GM19324 (cell line): ENCODE measurements around the gene DOCK2.
"Not testable (repeated sequence)": the region's sequence is repeated elsewhere in the genome, so short reads cannot be mapped to it uniquely, and the experiment has no call there.

Source experiments
- ATAC-seq: cut with Tn5 transposase; IDR thresholded peaks from one replicate; pipeline ENCODE4 v1.9.1; 2021; ENCODE audit warnings: mild to moderate bottlenecking, moderate library complexity; ENCODE audit not compliant: unreplicated experiment, low FRiP score

The DOCK2 gene

GRCh38 chr5:169921384-169921783 lies 284.3 kb downstream of the DOCK2 start:
- ATAC-seq, result no peak

GRCh38 chr5:169921949-169922348 lies 284.9 kb downstream of the DOCK2 start:
- ATAC-seq, result no peak

GRCh38 chr5:169922474-169922873 lies 285.4 kb downstream of the DOCK2 start:
- no peak for ATAC-seq

GRCh38 chr5:169923988-169924387 lies 286.9 kb downstream of the DOCK2 start:
- no peak for ATAC-seq

GRCh38 chr5:169933127-169933526 lies 296.1 kb downstream of the DOCK2 start:
- ATAC-seq, result no peak

- no peak for ATAC-seq
Measured at GRCh38 chr5:169933616-169934015, 296.5 kb downstream of the DOCK2 start.

GRCh38 chr5:169934990-169935389 lies 297.9 kb downstream of the DOCK2 start:
- ATAC-seq, result no peak

GRCh38 chr5:169935762-169936161 lies 298.7 kb downstream of the DOCK2 start:
- no peak for ATAC-seq

- no peak for ATAC-seq
Measured at GRCh38 chr5:169938439-169938838, 301.4 kb downstream of the DOCK2 start.

- ATAC-seq, result no peak
Measured at GRCh38 chr5:169939731-169940130, 302.7 kb downstream of the DOCK2 start.

GRCh38 chr5:169941542-169941941 lies 304.5 kb downstream of the DOCK2 start:
- no peak for ATAC-seq

- ATAC-seq, result no peak
Measured at GRCh38 chr5:169942181-169942580, 305.1 kb downstream of the DOCK2 start.

- ATAC-seq, result no peak
Measured at GRCh38 chr5:169943026-169943425, 306.0 kb downstream of the DOCK2 start.

- ATAC-seq, result peak; percentile 44
Measured at GRCh38 chr5:169944115-169944514, 307.0 kb downstream of the DOCK2 start.

- no peak for ATAC-seq
Measured at GRCh38 chr5:169944922-169945680, 308.0 kb downstream of the DOCK2 start.

GRCh38 chr5:169945831-169946261 lies 308.8 kb downstream of the DOCK2 start:
- no peak for ATAC-seq

GRCh38 chr5:169946743-169947295 lies 309.7 kb downstream of the DOCK2 start:
- no peak for ATAC-seq

- ATAC-seq, result no peak
Measured at GRCh38 chr5:169950333-169950732, 313.3 kb downstream of the DOCK2 start.

- not testable (repeated sequence) for ATAC-seq
Measured at GRCh38 chr5:169953196-169953595, 316.1 kb downstream of the DOCK2 start.

GRCh38 chr5:169954786-169955185 lies 317.7 kb downstream of the DOCK2 start:
- ATAC-seq, result no peak

- no peak for ATAC-seq
Measured at GRCh38 chr5:169956126-169956525, 319.1 kb downstream of the DOCK2 start.

GRCh38 chr5:169956756-169957155 lies 319.7 kb downstream of the DOCK2 start:
- no peak for ATAC-seq
